ENCODE data around the gene HIPK4.

HIPK4 gene

DNA sequence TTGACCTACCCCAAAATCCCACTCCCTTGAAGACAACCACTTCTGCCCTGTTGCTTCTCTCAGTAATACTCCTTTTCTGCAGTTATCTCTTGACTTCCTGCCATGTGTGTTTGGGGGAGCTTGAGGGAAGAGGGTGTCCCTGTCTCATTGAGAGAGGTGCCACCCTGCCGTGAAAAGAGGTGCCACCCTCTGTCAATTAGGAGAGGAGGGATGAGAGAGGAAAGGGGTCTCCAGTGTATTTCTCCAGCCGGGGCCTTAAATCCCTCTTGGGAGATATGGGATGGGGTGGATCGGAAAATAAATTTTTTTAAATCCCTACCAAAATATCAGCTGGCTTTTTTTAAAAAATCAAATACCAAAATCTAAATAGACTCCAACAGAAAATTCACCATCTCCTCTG lies 25.0 kb downstream of the HIPK4 start:
- no peak for TF ChIP-seq CTCF (conservative IDR thresholded peaks at IDR 0.05)
- H3K27ac ChIP-seq = no peak overlapping the region

DNA sequence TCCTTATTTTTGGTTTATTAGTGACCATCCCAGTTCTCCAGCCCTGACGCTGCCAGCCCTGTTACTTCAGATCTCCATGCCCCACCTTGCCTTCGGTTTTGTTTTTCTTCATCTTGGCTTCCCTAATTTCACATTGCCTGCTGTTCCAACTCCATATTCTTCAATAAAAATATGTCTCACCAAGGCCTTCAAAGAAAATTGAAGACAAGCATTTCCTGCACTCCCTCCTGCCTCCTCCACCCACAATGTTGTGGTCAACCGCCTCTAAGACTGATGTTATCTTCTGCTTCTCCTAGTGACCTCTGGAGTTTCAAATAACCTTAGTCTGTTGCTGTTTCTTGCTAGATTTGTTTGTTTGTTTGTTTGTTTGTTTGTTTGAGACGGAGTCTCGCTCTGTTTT lies 26.9 kb downstream of the HIPK4 start:
- H3K27ac ChIP-seq = no peak overlapping the region
- no peak for TF ChIP-seq CTCF (conservative IDR thresholded peaks at IDR 0.05)

DNA sequence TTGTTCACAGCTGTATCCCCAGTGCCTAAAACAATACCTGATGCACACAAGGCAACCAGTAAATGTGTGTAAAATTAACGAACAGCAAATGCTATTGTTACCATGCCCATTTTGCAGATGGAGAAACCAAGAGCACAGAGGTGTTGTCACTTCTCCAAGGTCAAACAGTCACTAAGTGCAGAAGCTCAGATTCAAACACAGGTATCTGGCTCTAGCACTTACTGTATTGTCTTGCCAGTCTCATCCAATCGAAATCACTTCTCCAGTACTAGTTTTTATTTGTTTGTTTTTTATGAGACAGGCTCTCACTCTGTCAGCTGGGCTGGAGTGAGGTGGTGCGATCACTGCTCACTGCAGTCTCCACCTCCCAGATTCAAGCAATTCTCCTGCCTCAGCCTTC lies 27.8 kb downstream of the HIPK4 start:
- H3K27ac ChIP-seq = no peak overlapping the region

DNA sequence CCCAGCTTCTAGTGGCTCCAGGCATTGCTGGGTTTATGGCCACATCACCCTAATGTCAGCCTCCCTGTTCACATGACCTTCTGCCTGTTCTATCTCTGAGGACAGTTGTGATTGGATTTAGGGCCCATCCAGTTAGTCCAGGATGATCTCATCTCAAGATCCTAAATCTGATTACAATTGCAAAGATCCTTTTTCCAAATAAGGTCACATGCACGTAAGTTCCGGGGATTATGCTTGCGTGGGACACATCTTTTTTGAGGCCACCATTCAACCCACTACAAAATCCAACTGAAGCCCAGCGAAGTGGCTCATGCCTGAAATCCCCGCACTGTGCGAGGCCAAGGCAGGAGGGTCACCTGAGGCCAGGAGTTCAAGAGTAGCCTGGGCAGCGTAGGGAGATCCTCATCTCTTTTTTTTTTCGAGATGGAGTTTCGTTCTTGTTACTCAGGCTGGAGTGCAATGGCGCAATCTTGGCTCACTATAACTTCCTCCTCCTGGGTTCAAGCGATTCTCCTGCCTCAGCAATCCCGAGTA lies 29.2 kb downstream of the HIPK4 start:
- TF ChIP-seq CTCF (conservative IDR thresholded peaks at IDR 0.05) = no peak
- no peak overlapping the region for H3K27ac ChIP-seq

More for the DNA sequence above, 27.8 kb downstream of the HIPK4 start:
- TF ChIP-seq CTCF (conservative IDR thresholded peaks at IDR 0.05) = no peak

DNA sequence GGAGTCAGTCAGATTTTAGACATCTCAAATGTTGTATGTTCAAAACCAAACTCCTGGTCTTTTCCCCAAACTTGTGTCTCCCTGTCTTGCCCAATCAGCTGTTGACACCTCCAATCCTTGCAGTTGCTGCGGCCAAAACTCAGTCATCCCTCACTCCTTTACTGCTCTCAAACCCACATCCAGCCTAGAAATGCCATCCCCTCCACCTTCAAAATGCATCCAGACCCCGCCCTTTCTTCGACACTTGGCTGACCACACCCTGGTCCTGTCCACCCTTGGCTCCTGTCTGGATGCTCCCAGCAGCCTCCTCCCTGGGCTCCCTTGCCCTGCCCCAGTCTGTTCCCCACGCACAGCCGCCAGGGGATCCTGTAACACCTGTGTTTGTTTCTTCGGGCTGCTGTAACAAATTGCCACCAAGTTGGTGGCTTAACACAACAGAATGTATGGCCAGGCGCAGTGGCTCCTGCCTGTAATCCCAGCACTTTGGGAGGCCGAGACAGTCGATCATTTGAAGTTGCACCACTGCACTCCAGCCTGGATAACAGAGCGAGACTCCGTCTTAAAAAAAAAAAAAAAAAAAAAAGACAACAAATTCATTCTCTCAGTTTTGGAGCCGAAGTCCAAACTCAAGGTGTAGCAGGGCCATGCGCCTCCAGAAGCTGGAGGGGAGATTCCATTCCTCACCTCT lies 29.8 kb downstream of the HIPK4 start:
- H3K27ac ChIP-seq = no peak overlapping the region
- no peak for TF ChIP-seq CTCF (conservative IDR thresholded peaks at IDR 0.05)

DNA sequence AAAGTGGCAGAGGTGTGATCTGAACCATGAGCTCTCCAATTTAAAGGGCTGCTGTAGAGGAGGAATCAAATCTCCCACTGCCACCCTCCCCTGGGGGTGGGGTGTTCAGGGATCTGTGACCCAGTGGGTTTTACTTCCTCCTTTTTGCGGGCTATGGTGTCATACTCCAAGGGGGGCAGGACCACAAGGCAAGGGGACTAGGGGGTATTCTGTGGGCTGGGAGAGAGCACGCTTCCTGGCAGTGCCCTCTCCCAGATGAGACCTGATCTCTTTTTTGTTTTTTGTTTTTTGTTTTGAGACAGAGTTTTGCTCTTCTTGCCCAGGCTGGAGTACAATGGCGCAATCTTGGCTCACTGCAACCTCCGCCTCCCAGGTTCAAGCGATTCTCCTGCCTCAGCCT lies 31.2 kb downstream of the HIPK4 start:
- no peak overlapping the region for H3K27ac ChIP-seq

DNA sequence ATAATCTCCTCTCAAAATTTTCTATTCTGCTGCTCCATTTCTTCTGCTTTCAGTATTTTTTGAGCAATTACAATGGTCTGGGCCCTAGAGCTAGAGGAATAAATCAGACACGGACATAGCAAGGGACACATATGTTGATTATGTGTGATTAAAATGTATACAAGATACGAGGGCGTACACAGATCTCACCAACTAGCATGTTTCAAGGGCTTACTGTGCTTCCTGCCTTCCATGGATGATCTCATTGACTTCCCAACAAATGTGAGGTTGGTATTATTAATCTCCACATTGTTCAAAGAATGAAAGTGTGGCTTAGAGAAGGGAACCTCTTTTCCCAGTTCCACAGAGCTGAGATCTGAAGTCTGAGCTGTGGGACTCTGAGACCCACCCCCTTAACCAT lies 32.3 kb downstream of the HIPK4 start:
- no peak overlapping the region for H3K27ac ChIP-seq
- no peak for TF ChIP-seq CTCF (conservative IDR thresholded peaks at IDR 0.05)

More for the DNA sequence above, 31.2 kb downstream of the HIPK4 start:
- no peak for TF ChIP-seq CTCF (conservative IDR thresholded peaks at IDR 0.05)
